Ishikawa (cell line): ENCODE data around the gene GYPC.

Experiments used
- CEBPB ChIP-seq: IDR thresholded peaks from 2 replicates; pipeline ENCODE4 v1.6.1; 2012
- CREB1 ChIP-seq: IDR thresholded peaks from 2 replicates; pipeline ENCODE4 v1.6.1; 2012; ENCODE audit warnings: low read depth
- EGR1 ChIP-seq: IDR thresholded peaks from 2 replicates; pipeline ENCODE4 v1.6.1; 2012
- EP300 ChIP-seq: IDR thresholded peaks from 2 replicates; pipeline ENCODE4 v1.6.1; 2012; ENCODE audit warnings: borderline replicate concordance
- FOXM1 ChIP-seq: IDR thresholded peaks from 2 replicates; pipeline ENCODE4 v1.6.1; 2012; ENCODE audit warnings: low read depth, borderline replicate concordance
- MAX ChIP-seq: IDR thresholded peaks from 2 replicates; pipeline ENCODE4 v1.6.1; 2012
- NFIC ChIP-seq: IDR thresholded peaks from 2 replicates; pipeline ENCODE4 v1.6.1; 2012
- RAD21 ChIP-seq: IDR thresholded peaks from 2 replicates; pipeline ENCODE4 v1.6.1; 2012; ENCODE audit warnings: low read depth
- TAF1 ChIP-seq: IDR thresholded peaks from 2 replicates; pipeline ENCODE4 v1.6.1; 2012; ENCODE audit warnings: low read depth, mild to moderate bottlenecking
- TCF12 ChIP-seq: IDR thresholded peaks from 2 replicates; pipeline ENCODE4 v1.6.1; 2012; ENCODE audit warnings: low read depth
- TEAD4 ChIP-seq: IDR thresholded peaks from 2 replicates; pipeline ENCODE4 v1.6.1; 2012
- YY1 ChIP-seq: IDR thresholded peaks from 2 replicates; pipeline ENCODE4 v1.6.1; 2012; ENCODE audit warnings: low read depth
- ZBTB7A ChIP-seq: IDR thresholded peaks from 2 replicates; pipeline ENCODE4 v1.6.1; 2012; ENCODE audit warnings: low read depth
- TF ChIP-seq, protein P1 (sequence below): IDR thresholded peaks from 2 replicates; pipeline ENCODE4 v1.6.1; 2012
- TF ChIP-seq, protein P2 (sequence below): IDR thresholded peaks from 2 replicates; pipeline ENCODE4 v1.6.1; 2012; ENCODE audit warnings: low read depth, mild to moderate bottlenecking

GYPC gene

DNA sequence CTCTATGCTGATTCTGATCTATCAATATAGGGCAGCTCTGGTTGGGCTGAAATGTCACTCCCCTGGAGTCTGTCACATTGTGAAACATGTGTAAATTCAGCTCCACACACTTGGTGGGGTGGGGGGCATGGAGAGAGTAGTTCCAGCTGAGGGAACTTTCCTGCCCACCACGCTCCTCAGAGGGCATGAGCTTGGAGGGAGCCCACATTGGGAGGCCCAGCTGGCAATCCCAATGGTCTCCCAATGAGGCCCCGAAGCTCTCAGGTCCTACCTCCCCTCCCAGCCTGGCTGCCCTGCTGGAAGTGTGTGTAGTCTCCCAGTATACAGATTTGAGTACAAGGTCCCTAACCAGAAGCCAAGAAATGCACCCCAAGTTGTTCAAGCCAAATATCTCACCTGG, 31.5 kb downstream of the GYPC start:
- TF ChIP-seq MAX (no peak), YY1 (no peak), TAF1 (no peak), TEAD4 (no peak), EGR1 (no peak), NFIC (no peak), FOXM1 (no peak), CEBPB (no peak), CREB1 (no peak), EP300 (no peak)

DNA sequence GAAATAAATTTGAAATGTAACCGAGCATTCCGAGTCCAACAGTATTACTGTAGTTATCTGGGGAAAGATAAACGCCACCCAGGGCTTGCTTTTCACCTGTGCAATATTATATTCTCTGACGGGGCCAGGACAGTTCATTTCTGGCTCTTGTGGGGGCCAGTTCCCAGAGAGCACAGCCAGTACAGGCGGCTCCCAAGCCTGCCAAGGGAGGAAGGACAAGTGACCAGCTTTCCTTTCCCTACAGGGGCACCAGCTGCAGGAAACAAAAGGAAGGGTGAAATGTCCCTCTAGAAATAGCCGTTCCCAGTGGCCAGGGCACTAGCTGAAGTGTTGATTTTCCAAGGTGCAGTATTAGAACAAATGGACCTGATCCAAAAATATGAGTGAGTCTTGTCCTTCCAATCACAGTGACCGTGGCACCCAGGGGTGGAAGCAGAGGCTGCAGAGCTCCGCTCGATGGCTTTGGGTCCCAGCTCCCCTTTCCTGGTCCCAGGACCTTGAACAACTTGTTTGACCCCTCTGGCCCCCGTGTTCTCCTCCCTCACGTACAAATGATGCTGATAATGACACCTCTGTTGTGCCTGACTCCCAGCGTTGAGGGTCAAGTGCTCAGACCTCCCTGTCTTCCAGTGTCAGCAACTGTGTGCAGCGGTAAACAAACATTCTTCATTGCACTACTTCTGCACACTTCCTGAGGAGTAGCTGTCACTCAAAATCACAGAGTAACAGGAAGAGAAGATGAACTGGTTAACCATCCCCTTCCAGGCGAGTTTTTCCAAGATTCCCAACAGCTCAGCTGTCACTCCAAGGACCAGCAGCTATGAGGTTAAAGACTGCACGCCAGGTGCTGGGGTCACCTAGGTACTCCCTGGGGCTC, 40.9 kb downstream of the GYPC start:
- TF ChIP-seq EGR1 (no peak), FOXM1 (no peak), CREB1 (no peak), TEAD4 (no peak), TAF1 (no peak), YY1 (no peak), EP300 (no peak), ZBTB7A (no peak), TCF12 (no peak), CEBPB (no peak), MAX (no peak), RAD21 (no peak), NFIC (no peak)
- TF ChIP-seq, protein P1, sequence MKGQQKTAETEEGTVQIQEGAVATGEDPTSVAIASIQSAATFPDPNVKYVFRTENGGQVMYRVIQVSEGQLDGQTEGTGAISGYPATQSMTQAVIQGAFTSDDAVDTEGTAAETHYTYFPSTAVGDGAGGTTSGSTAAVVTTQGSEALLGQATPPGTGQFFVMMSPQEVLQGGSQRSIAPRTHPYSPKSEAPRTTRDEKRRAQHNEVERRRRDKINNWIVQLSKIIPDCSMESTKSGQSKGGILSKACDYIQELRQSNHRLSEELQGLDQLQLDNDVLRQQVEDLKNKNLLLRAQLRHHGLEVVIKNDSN, result no peak
- TF ChIP-seq, protein P2, sequence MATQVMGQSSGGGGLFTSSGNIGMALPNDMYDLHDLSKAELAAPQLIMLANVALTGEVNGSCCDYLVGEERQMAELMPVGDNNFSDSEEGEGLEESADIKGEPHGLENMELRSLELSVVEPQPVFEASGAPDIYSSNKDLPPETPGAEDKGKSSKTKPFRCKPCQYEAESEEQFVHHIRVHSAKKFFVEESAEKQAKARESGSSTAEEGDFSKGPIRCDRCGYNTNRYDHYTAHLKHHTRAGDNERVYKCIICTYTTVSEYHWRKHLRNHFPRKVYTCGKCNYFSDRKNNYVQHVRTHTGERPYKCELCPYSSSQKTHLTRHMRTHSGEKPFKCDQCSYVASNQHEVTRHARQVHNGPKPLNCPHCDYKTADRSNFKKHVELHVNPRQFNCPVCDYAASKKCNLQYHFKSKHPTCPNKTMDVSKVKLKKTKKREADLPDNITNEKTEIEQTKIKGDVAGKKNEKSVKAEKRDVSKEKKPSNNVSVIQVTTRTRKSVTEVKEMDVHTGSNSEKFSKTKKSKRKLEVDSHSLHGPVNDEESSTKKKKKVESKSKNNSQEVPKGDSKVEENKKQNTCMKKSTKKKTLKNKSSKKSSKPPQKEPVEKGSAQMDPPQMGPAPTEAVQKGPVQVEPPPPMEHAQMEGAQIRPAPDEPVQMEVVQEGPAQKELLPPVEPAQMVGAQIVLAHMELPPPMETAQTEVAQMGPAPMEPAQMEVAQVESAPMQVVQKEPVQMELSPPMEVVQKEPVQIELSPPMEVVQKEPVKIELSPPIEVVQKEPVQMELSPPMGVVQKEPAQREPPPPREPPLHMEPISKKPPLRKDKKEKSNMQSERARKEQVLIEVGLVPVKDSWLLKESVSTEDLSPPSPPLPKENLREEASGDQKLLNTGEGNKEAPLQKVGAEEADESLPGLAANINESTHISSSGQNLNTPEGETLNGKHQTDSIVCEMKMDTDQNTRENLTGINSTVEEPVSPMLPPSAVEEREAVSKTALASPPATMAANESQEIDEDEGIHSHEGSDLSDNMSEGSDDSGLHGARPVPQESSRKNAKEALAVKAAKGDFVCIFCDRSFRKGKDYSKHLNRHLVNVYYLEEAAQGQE, result no peak

DNA sequence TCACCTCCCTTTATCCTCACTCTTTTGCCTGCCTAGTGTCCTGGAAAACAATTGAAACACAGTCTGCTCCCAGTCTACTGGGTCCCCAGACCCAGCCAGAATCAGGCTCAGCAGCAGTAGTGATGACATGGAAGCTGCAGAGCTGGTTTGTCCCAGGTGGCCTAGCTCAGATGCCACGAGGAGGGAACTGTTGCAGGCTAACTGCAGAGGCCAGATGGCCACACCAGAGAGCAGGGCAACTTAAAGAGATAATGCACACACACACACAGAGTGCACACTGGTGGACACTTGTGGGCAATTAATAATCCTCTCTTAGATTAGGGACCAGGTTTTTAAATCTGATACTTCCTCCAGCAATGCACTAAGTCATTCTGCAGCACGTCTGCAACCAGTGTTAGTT, 42.4 kb downstream of the GYPC start:
- TF ChIP-seq, protein P1, result no peak
- no peak for TF ChIP-seq NFIC
- TF ChIP-seq TEAD4, result no peak
- TF ChIP-seq, protein P2, result no peak
- TF ChIP-seq TCF12, result no peak
- TF ChIP-seq CEBPB, result no peak
- TF ChIP-seq MAX, result no peak
- no peak for TF ChIP-seq TAF1
- no peak for TF ChIP-seq YY1
- TF ChIP-seq EGR1, result no peak
- TF ChIP-seq RAD21, result no peak
- no peak for TF ChIP-seq CREB1

GRCh38 chr2:126699018-126699417, 43.1 kb downstream of the GYPC start:
- TF ChIP-seq YY1, result no peak
- TF ChIP-seq EGR1, result no peak
- TF ChIP-seq, protein P1, result no peak
- no peak for TF ChIP-seq EP300
- TF ChIP-seq CREB1, result no peak
- TF ChIP-seq CEBPB, result no peak
- TF ChIP-seq TCF12, result no peak
- TF ChIP-seq MAX, result no peak
- no peak for TF ChIP-seq TAF1
- no peak for TF ChIP-seq FOXM1
- TF ChIP-seq TEAD4, result no peak
- no peak for TF ChIP-seq ZBTB7A
- no peak for TF ChIP-seq RAD21
